Measurements from ENCODE around the gene DRC3.

DRC3 gene

GRCh38 chr17:18017958-18018357 lies 45.3 kb downstream of the DRC3 start:
- in situ Hi-C loops (cut with MboI; ENCODE audit: low sequenced_read_pairs) = no loop called here

DNA sequence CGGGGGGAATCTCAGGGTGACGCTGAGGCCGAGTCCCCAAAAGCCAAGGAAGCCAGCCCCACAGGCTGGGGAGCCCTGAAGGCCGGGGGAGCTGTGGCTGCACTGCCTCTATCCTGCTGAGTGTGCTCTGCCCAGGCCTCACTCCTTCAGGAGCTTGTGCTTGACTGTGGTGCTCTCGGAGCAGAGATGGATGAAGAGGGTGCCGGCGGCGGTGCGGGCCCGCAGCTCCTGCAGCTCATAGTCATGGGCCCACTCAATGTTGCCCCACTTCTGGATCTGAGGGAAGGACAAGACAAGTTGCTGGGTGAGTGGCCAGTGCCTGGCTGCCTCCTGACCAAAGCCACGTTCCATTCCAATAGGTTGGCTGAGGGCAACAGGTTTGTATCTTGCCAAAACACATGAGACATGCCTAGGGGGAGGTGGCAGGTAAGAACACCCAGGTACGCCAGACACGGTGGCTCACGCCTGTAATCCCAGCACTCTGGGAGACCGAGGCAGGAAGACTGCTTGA lies 45.8 kb downstream of the DRC3 start:
- in situ Hi-C loops (cut with MboI; ENCODE audit: low sequenced_read_pairs) = no loop called here

GRCh38 chr17:18019838-18020154 lies 47.1 kb downstream of the DRC3 start:
- in situ Hi-C loops (cut with MboI; ENCODE audit: low sequenced_read_pairs) = no loop called here

DNA sequence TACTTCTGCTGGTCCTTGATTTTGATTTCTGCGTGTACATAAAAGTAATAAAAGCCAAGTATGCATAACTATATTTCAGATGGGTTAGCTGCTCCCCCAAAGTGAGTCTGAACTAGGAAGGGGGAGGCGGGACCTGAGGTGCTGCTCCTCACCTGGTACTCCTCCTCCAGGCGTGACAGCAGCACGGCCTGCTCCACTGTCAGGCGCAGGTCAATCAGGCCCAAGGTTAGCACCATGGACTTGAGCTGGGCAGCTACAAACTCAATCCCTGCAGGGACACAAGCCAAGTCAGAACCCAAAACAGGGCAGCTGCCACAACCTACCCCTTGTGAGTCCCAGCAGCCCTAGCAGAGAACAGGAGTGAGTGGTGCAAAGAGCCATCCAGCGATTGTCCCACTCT lies 48.3 kb downstream of the DRC3 start:
- in situ Hi-C loops (cut with MboI; ENCODE audit: low sequenced_read_pairs) = no loop called here

DNA sequence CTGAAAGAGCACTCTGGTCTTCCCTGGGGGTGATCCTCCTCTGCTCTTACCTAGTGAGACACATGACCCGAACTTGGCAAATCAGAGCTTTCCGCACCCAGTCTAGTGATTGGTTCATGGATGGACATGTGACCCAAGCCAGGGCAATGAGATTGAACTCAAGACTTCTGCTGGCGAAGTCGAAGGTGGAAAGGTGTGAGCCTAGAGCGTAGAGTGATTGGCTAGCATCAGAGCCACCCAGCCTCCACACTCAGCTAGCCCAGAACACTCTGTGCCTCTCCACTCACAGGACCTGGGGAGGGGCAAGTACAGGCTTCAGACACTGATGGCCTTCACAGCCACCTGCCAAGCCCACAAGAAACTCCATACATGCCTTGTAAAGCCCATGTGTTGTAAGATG lies 48.7 kb downstream of the DRC3 start:
- in situ Hi-C loops (cut with MboI; ENCODE audit: low sequenced_read_pairs) = no loop called here

- in situ Hi-C loops (cut with MboI; ENCODE audit: low sequenced_read_pairs) = loop anchor here (25.0 kb wide), 1 partner anchor 338 kb away; the partner anchor contains the start of gene RAI1
Observed at GRCh38 chr17:18025241-18025944, 52.7 kb downstream of the DRC3 start.

GRCh38 chr17:18025945-18026776 lies 53.5 kb downstream of the DRC3 start:
- in situ Hi-C loops (cut with MboI; ENCODE audit: low sequenced_read_pairs) = loop anchor here (25.0 kb wide), 1 partner anchor 339 kb away; the partner anchor contains the start of gene RAI1

- in situ Hi-C loops (cut with MboI; ENCODE audit: low sequenced_read_pairs) = loop anchor here (25.0 kb wide), 1 partner anchor 340 kb away; the partner anchor contains the start of gene RAI1
Observed at GRCh38 chr17:18027280-18027679, 54.6 kb downstream of the DRC3 start.

- in situ Hi-C loops (cut with MboI; ENCODE audit: low sequenced_read_pairs) = loop anchor here (25.0 kb wide), 1 partner anchor 341 kb away; the partner anchor contains the start of gene RAI1
Observed at GRCh38 chr17:18028114-18028951, 55.7 kb downstream of the DRC3 start.

DNA sequence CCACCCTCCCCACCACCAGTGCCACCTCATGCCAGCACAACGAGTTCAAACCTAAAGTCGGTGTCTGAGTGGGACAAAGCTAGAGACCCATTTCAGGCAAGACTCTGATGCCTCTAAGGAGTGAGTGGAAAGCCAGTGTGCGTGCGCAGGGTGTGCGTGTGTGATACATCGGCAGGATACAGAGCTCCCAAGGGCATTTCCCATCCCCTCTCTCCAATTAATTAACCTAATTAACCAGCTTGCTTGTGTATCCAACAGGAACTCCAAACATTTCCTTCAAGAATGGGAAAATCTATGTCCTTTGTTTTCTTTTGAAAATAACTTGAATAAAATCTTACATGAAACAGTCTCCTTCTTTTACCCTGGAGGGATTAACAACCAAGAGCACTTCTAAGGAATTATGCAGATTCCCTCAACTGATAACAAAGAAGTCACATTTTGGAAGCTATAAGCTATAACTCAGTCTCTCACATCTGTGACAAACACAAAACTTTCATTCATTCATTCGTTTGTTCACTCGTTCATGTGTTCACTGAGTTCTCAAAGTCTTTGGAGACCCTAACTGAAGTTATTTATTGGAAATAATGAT lies 56.4 kb downstream of the DRC3 start:
- in situ Hi-C loops (cut with MboI; ENCODE audit: low sequenced_read_pairs) = loop anchor here (25.0 kb wide), 1 partner anchor 342 kb away; the partner anchor contains the start of gene RAI1

- in situ Hi-C loops (cut with MboI; ENCODE audit: low sequenced_read_pairs) = loop anchor here (25.0 kb wide), 1 partner anchor 345 kb away; the partner anchor contains the start of gene RAI1
Observed at GRCh38 chr17:18031955-18032354, 59.3 kb downstream of the DRC3 start.

DNA sequence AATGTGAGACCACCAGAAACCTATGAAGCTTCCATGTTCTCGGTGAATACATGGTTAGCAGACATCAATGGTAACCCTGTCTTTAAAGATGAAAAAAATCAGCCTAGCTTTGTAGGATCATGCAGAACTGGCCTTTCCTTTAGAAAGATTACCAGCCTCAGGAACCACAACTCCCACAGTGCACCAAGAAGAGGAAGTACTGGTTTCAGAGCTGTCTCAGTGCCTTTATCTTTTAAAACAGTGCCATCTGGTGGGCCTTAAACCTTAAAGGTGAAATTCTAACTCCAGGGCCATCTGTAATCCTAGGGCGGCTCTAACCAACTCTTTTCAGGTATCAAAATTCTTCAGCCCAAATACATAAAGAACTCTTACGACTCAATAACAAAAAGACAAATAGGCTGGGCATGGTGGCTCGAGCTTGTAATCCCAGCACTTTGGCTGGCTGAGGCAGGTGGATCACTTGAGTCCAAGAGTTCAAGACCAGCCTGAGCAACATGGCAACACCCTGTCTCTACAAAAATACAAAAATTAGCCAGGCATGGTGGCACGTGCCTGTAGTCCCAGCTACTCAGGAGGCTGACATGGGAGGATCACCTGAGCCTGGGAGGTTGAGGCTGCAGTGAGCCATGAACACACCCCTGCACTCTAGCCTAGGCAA lies 60.9 kb downstream of the DRC3 start:
- in situ Hi-C loops (cut with MboI; ENCODE audit: low sequenced_read_pairs) = loop anchor here (25.0 kb wide), 1 partner anchor 346 kb away; the partner anchor contains the start of gene RAI1

- in situ Hi-C loops (cut with MboI; ENCODE audit: low sequenced_read_pairs) = loop anchor here (25.0 kb wide), 1 partner anchor 348 kb away; the partner anchor contains the start of gene RAI1
Observed at GRCh38 chr17:18035704-18036103, 63.0 kb downstream of the DRC3 start.

- in situ Hi-C loops (cut with MboI; ENCODE audit: low sequenced_read_pairs) = loop anchor here (25.0 kb wide), 1 partner anchor 350 kb away; the partner anchor contains the start of gene RAI1
Observed at GRCh38 chr17:18037486-18037885, 64.8 kb downstream of the DRC3 start.

DNA sequence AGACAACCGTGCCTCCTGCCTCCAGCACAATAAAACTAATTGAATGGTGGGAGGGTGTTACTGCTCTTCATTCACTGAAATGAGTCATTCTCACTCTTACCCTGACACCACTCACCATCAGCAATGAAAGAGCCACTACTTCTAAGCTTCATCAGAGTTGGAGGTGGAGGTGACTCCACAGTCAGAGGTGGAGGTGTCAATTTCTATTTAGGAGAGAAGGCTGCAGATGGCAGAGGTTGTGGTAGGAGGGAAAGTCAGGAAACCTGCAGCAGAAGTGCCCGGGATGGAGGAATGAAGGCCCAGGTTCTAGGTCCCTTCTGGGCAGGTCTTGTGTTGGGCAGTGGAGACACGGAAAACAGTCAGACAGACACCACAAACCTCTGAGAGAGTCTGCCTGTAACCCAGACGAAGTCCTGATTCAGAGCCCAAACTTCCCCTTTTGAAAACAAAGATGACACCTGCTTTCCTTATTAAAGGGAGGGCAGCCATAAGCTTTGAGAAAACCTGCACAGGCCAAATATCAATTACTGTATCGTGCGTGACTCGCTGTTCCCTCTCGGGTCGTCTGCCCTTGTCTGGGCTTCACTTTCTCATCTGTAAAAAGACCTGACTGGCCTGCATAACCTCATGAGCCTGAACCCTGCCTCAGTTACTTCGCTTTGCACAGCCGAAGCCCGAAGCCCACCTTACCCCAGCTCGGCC lies 65.6 kb downstream of the DRC3 start:
- in situ Hi-C loops (cut with MboI; ENCODE audit: low sequenced_read_pairs) = loop anchor here (25.0 kb wide), 1 partner anchor 351 kb away; the partner anchor contains the start of gene RAI1

- in situ Hi-C loops (cut with MboI; ENCODE audit: low sequenced_read_pairs) = loop anchor here (25.0 kb wide), 1 partner anchor 352 kb away; the partner anchor contains the start of gene RAI1
Observed at GRCh38 chr17:18038861-18039534, 66.3 kb downstream of the DRC3 start, which contains the start of the genes ATPAF2 and GID4. Gene ATPAF2, minus strand, starts transcription at chr17:18039168. Its CDS starts 155 bp downstream, at chr17:18039013. Gene GID4, plus strand, starts transcription at chr17:18039408. Its CDS starts 57 bp downstream, at chr17:18039465.

DNA sequence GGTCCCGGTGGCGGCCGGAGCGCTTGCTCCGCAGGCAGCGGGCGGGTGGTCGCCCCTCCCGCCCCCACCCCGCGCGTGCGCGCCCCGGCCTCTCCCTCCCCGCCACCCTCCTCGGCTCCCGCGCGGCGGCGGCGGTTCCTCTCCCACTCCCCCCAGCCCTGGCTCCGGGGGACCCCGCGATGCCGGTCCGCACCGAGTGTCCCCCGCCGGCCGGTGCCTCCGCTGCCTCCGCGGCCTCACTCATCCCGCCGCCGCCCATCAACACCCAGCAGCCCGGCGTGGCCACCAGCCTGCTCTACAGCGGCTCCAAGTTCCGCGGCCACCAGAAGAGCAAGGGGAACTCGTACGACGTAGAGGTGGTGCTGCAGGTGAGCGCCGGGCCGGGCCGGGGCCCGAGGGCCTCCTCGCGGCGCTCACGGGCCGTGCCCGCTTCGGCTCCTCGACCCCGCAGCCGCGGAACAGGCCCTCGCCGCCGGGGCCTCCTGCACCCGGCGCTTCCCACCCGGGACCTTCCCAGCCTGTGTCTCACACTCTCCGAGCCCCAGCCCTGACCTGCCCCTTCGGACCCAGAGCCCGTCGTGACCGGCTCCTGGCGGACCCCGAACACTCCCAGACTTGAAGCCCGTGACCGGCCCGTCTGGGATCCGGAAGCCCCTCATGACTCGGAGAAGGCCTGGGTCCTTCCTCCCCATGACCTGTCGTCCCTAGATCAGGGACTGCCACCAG lies 67.0 kb downstream of the DRC3 start:
- in situ Hi-C loops (cut with MboI; ENCODE audit: low sequenced_read_pairs) = loop anchor here (25.0 kb wide), 1 partner anchor 352 kb away; the partner anchor contains the start of gene RAI1
